ENCODE results near the gene KIAA1755.

- TF ChIP-seq CTCF (IDR thresholded peaks at IDR 0.05; ENCODE audit: low read depth, low read length) (no peak), EZH2phosphoT487 (IDR thresholded peaks at IDR 0.05; ENCODE audit: low read depth) (no peak)
These were observed 79.2 kb downstream of the KIAA1755 start for GRCh38 chr20:38181207-38181801.
